SH-SY5Y (cell line): ENCODE measurements around the gene SPSB4.

Experiments
- GATA2 ChIP-seq: IDR thresholded peaks from 2 replicates; pipeline ENCODE4 v1.6.1; 2011; ENCODE audit warnings: mild to moderate bottlenecking, low read depth, low read length
- GATA3 ChIP-seq: IDR thresholded peaks from 2 replicates; pipeline ENCODE4 v1.6.1; 2011; ENCODE audit warnings: low read depth, mild to moderate bottlenecking, low read length, moderate library complexity

Gene SPSB4

DNA sequence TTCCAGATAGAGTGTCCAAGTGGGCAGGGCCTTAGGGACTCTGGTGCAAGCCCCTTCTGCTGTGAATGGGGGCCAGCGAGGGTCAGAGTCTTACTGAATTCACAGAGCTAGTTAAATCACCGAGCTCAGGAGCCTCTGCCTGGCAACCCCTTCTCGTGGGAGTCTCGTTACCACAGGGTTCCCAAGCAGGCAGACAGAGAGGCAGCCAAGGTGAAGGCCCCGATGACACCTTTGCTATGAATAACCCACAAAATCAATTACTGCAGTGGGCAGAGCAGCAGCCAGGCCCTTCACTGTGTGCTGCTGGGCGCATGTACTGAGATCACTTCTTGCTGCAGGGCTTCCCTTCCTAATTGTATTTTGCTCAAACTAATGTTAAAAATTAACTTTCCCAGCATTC is 56.9 kb downstream of the SPSB4 start:
- no peak for TF ChIP-seq GATA3
- no peak for TF ChIP-seq GATA2

DNA sequence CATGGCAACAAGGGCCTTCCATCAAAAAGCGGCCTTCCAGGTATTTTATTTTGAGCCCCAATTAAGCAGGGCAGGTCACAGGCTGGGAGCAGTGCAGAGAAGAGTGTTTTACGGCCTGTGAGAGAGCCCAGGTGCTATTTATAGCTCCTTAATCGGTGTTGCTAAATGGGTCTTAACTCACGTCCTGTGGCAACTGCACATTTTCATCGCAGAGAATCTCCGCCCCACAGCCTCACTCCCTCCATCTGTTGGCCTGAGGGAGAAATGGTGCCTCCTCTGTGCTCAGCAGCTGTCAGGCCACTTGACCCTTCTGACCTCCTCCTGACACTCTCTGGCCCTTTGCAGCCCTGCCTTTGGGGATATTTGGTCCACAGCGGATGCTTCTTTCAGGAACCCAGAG is 58.6 kb downstream of the SPSB4 start:
- no peak for TF ChIP-seq GATA3
- no peak for TF ChIP-seq GATA2

DNA sequence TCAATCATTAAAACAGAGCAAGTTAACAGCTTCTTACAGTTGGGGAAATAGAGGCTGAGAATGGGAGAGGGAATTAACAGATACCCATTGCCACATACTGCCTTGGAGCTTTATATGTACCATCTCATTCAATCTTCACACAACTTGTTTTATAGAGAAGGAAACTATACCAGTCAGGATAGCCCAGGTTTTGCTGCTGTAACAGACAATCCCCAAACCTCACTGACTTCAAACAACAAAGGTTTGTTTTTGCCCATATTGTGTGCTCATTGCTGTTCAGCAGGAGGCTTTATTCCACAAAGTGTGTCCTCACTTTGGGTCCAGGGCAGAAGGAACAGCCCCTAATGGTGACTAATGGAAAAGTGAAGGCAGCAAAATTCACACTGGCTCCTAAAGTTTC is 59.2 kb downstream of the SPSB4 start:
- TF ChIP-seq GATA3 (no peak), GATA2 (no peak)

DNA sequence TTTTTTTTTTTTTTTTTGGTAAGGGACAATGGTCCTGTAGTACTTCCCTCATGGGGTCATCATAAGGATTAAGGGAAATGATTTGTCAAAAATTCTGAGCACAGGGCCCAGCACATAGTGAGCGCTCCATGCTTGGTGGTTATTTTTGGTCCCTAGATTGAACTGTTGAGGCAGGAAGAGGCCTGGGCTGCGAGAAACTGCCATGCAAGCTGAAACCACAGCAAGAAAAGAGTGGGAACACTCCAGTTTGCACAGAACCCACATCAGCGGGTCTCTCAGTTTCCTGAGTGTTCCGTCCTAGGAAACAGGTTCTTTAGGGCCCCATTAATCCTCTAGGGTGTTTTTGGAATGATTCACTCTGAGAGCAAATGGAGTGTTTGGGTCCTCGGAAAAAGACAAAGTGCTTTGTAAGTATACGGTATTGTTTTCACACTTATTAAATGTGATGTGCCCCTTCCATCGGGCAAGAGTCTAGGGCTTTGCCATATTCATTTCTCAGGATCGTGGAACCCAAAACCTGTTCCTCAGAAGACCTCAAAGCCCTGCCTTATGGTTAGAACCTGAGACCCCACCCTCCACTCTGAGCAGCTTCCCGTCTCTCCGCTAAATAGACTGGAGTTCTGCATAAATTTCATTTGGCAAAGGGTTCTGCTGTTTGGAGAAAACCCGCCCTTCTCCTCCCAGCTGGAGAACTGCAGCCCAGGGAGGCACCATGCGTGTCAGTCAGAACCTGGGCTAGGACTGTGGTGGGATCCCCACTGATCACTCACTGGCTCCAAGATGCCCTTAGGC is 60.4 kb downstream of the SPSB4 start:
- TF ChIP-seq GATA3 (no peak), GATA2 (no peak)

DNA sequence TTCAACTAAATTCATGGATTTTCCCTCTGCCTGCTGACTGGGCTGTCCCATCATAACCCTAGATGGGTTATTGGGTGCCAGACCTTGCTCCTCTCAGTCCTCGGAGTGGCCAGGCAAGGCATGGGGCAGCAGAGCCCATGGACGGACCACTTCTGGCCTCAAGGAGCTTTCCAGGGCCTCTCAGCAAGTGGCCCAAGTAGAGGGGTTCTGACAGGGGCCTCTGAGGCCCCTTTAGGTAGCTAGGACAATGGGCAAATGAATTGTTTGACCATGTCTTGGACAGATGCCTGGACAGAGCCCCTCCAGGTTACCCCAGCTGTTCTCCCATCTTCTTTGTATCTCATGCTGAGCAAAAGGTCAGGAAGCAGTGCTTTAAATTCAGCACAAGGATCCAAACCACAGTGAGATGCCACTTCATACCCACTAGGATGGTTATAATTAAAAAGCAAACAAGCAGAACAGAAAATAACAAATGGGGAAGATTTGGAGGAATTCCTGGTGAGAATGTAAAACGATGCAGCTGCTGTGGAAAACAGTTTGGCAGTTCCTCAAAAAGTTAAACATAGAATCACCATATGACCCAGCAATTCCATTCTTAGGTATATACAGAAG is 61.6 kb downstream of the SPSB4 start:
- TF ChIP-seq GATA2 (no peak), GATA3 (no peak)

DNA sequence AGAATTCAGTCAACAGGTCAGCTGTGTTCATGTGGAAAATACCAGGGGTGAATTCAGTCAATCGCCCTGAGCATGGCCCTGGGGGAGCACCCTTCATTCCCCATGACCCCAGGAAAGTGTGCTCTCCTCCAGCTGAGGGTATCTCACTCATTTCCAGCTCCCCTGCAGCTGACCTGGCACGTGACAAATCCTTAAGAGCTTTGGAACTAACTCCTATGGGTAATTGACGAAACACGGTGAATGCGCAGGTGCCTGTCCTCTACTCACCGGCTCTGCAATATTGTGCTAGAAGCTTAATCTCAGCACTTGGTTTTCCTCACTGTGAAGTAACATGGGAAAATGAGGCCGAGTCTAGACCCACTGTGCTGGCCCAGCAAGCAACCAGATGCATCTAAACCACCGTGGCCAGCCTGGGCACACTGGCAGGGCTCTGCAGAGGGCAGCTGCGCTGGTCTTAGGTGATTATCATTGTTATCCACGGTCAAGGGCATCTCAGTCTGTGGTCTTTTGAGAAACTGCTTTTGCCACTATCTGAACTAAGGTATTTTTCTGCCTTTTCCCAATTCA is 63.1 kb downstream of the SPSB4 start:
- TF ChIP-seq GATA3 (no peak), GATA2 (no peak)

DNA sequence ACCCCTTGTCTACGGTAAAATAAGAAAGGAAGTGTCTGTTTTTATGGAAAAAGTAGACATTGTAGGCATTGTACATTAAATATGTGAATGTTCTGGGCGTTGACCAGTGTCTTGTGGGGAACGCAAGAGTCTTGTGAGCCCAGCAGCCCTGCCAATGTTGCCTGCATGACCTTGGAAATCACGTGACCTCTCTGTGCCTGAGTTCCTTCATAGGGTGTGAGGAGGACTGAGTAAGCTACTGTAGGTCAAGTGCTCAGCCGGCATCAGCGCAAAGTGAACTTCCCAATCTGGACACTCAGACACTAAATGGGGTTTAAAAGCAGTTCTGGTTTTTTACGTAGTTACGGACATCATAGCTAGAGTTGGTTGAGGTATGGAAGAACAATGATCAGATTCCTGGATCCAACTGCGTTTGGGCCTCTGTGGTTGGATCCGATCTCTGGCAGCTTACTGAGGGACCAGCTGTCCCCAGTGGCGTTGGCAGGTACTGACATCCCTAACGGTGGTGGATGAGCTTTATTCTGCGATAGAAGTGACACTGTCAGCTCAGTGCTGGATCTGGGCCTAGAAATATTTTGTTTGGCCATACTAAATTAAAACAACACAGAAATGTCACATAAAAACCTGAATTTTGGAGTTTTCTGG is 63.8 kb downstream of the SPSB4 start:
- TF ChIP-seq GATA3 (no peak), GATA2 (no peak)

DNA sequence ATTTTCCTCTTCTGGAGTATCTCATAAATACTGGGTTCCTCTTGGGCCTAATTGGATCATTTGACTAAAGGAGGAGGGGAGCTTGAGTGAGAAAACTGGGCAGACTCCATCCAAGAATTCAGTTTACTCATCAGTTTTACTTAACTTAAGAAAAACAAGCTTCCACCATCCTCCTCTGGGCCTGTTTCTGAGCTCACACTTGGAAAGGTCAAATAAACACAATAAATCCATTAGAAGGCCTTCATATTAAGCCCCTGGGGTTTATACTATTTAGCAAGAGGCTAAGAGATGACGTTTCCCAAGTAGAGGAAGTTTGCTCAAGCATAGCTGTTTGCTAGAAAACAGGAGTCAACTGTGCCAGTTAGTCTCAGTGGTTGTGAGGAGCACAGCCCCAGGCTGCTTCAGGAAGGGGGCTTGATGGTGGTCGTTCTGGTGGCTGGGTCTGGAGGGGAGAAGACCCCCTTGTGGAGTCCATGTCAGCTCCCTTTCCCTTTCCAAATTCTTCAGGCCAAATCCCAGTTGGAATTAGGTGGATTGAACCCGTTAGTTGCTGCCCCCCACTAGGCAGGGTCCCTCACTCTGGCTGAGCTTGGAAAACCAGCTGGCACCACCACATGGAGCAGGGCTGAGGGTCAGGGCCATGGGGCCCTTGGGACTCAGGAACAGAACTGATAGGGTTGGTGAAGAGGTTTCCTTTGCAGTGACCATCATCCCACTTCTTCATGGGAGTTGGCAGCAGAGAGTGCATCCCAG is 64.8 kb downstream of the SPSB4 start:
- TF ChIP-seq GATA2 (no peak), GATA3 (no peak)

DNA sequence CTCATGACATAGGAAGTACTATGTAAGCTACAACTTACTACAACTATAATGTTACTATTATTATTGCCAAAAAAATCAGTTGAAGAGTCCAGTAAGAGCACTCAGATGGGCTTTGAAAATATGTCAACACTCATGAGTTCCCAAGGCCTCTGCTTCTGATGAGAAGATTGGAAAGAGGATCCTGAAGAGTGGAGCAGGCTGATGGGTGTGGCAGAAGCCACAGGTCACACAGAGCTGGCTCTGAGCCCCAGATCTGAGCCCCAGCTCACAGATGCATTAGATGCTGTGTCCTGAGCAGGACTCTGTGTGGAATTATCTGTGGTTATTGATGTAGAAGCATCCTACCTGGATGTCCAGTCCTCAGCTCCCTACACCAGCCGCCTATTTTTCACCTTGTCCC is 65.6 kb downstream of the SPSB4 start:
- no peak for TF ChIP-seq GATA3
- no peak for TF ChIP-seq GATA2

DNA sequence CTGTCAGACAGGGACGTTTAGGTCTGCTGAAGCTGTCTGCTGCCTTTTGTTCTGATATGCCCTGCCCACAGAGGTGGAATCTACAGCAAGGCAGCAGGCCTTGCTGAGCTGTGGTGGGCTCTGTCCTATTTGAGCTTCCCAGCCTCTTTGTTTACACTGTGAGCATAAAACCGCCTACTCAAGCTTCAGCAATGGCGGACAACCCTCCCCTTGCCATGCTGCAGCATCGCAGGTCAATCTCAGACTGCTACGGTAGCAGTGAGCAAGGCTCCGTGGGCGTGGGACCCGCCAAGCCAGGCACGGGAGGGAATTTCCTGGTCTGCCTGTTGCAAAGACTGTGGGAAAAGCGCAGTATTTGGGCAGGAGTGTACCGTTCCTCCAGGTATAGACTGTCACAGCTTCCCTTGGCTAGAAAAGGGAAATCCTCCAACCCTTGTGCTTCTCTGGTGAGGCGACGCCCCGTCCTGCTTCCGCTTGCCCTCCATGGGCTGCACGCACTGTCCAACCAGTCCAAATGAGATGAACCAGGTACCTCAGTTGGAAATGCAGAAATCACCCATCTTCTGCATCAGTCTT is 71.4 kb downstream of the SPSB4 start:
- TF ChIP-seq GATA2 (no peak), GATA3 (no peak)

DNA sequence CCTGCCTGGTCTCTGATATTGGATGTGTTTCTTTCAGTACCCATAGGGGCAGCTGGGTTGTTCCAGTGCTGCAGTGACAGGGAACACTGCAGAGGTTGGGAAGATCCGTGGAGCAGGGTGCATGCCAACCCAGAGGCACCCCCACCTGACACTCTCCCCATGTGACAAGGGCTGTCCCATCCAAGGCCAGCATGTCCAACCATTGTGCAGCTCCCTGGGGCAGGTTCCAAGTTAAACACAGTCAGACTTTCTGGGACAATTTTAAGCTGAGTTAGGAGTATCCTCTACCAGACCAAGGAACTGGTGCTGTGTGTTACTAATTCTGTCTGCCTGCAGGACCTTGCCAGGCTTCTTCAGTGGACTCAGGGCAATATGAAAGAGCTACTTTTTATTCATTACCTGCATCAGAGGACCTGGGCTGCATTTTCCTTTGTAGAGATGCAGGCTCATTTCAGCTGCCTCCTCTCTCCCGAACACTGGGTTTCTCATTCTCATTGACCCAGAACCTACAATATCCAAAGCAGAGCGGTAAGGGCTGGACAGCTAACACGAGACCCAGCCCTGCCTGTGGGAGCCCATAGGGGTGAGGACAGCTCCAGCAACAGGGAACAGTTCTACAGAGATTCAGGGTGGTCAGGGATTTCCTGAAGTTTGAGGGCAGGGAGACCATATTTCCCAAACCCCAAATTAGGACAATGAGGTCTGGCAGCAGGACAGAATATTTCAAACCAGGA is 72.7 kb downstream of the SPSB4 start:
- TF ChIP-seq GATA2, result no peak
- TF ChIP-seq GATA3, result no peak

DNA sequence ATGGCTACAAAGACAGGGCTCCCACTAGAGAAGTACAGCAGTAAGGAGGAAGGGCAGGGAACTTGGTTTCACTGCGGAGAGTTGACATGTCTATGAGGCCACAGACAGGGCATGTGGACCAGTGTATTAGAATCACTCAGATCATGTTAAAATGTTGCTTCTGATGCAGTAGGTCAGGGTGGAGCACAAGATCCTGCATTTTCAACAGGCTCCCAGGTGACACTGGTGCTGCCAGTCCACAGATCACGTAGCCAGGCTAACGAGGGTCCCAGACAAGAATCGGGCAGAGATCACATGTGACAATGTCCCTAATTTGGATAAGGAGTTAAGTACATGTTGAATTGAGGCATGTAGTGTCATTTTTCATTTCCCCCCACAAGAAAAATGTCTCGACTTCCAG is 73.6 kb downstream of the SPSB4 start:
- no peak for TF ChIP-seq GATA3
- TF ChIP-seq GATA2, result no peak

DNA sequence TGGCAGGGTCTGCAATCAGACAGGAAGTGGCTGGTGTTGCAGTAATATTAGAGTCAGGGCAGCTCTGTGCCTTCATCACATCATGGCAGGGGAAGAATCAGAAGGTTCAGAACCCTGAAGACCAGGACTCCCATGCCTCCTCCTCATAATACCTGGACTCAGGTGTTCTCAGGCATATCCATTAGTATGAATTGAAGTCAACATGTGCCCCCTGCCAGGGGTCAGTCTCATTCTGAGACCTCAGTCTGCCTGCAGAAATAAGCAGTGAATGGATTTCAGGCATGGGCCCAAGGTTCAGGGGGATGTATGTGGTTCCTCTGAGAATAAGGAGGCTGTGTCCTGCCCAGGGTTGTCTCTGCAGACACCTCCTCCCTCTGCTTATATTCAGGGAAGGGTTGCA is 74.2 kb downstream of the SPSB4 start:
- no peak for TF ChIP-seq GATA3
- no peak for TF ChIP-seq GATA2
